HEK293T (cell line): ENCODE results near the gene CCNI2.

Source experiments
- CTCF ChIA-PET: fragments of 350-600 bp; formaldehyde crosslinking; extraction: SDS; loops from one replicate; lab custom pipeline; 2021; ENCODE audit warnings: antibody characterized with exemption, inconsistent platforms; lab: Yijun Ruan, JAX
- POLR2A ChIA-PET: fragments of 350-600 bp; formaldehyde crosslinking; extraction: SDS; loops from one replicate; lab custom pipeline; 2020; ENCODE audit warnings: antibody characterized with exemption, inconsistent platforms; lab: Yijun Ruan, JAX
- DNase-seq: peaks from one replicate; pipeline ENCODE4 v3.0.0; 2012; ENCODE audit warnings: mixed read lengths; ENCODE audit errors: extremely low spot score
- ARNT ChIP-seq: fragments of 450-650 bp; IDR thresholded peaks from 2 replicates; pipeline ENCODE4 v1.6.1; 2017; ENCODE audit warnings: mild to moderate bottlenecking
- BHLHE40 ChIP-seq: fragments of 450-650 bp; IDR thresholded peaks from 2 replicates; pipeline ENCODE4 v1.6.1; 2016; ENCODE audit warnings: mild to moderate bottlenecking, moderate library complexity, borderline replicate concordance
- CTBP1 ChIP-seq: fragments of 450-650 bp; IDR thresholded peaks from 2 replicates; pipeline ENCODE4 v1.6.1; 2016; ENCODE audit warnings: borderline replicate concordance
- ELF4 ChIP-seq: fragments of 450-650 bp; IDR thresholded peaks from 2 replicates; pipeline ENCODE4 v1.6.1; 2017; ENCODE audit warnings: antibody characterized with exemption
- FOXA1 ChIP-seq: fragments of 450-650 bp; IDR thresholded peaks from 2 replicates; pipeline ENCODE4 v1.6.1; 2016; ENCODE audit warnings: mild to moderate bottlenecking
- FOXK2 ChIP-seq: fragments of 450-650 bp; IDR thresholded peaks from 2 replicates; pipeline ENCODE4 v1.6.1; 2016; ENCODE audit warnings: mild to moderate bottlenecking
- FOXM1 ChIP-seq: fragments of 450-650 bp; IDR thresholded peaks from 2 replicates; pipeline ENCODE4 v1.6.1; 2017; ENCODE audit warnings: mild to moderate bottlenecking, borderline replicate concordance
- HDGF ChIP-seq: fragments of 450-650 bp; IDR thresholded peaks from 2 replicates; pipeline ENCODE4 v1.6.1; 2017; ENCODE audit warnings: antibody characterized with exemption, borderline replicate concordance
- L3MBTL2 ChIP-seq: fragments of 450-650 bp; conservative IDR thresholded peaks from 2 replicates; pipeline ENCODE4 v1.6.1; 2016; ENCODE audit warnings: mild to moderate bottlenecking
- LEF1 ChIP-seq: fragments of 450-650 bp; IDR thresholded peaks from 2 replicates; pipeline ENCODE4 v1.6.1; 2017; ENCODE audit warnings: mild to moderate bottlenecking, borderline replicate concordance
- NFRKB ChIP-seq: fragments of 450-650 bp; IDR thresholded peaks from 2 replicates; pipeline ENCODE4 v1.6.1; 2016; ENCODE audit warnings: mild to moderate bottlenecking, moderate library complexity
- SP1 ChIP-seq: fragments of 450-650 bp; IDR thresholded peaks from 2 replicates; pipeline ENCODE4 v1.6.1; 2017
- SUZ12 ChIP-seq: fragments of 450-650 bp; IDR thresholded peaks from 2 replicates; pipeline ENCODE4 v1.6.1; 2016; ENCODE audit warnings: mild to moderate bottlenecking
- TARDBP ChIP-seq: fragments of 450-650 bp; IDR thresholded peaks from 2 replicates; pipeline ENCODE4 v1.6.1; 2016
- ZNF384 ChIP-seq: fragments of 450-650 bp; IDR thresholded peaks from 2 replicates; pipeline ENCODE4 v1.6.1; 2016
- TF ChIP-seq, protein P1 (sequence below): fragments of 450-650 bp; IDR thresholded peaks from 2 replicates; pipeline ENCODE4 v1.6.1; 2016

The CCNI2 gene

DNA sequence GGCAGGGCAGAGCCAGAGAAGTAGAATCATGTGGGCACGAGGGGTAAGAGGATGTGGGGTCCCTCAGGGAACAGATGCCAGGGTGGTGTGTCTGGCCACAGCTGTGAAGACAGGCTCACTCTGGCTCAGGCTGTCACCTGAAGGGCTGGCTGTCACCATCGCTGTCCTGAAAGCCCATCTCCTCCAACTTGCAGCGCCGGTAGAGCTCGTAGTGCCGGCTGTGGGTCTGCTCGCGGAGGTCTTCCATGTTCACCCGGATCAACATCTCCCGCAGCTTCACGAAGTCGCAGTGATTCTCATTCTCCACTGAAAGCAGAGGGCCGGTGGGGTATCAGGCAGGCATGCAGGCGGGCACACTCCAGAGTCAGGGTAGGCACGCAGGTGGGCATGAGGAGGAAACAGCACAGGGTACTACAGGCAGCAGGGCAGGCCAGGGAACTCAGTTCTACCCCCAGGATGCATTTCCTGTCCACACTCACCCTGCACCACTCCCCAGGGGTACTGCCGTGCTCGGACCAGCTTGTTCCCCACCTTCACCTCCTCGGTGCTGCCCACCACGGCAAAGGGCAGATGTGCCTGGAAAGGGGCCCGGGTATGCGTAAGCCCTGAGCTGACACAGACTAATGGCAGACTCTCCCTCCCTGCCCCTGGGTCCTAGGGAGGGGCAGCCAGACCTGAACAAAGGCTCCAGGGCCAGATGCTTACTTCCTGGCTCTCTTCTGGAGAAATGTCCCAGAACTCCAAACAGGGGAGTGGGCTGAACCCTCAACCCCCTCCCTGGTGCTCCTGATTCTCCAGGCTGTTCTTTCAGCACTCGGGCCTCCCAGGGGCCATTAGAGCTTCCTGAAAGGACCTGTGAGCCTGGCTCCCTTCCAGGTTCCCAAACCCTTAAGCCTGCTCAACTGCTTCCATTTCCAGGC is 14.4 kb downstream of the CCNI2 start:
- POLR2A ChIA-PET, result no interaction called here
- CTCF ChIA-PET, result no interaction called here
- DNase-seq, result no peak
- TF ChIP-seq FOXA1 (no peak), CTBP1 (no peak), ARNT (no peak), ELF4 (no peak), BHLHE40 (no peak), FOXK2 (no peak), HDGF (no peak), SUZ12 (no peak)
- TF ChIP-seq, protein P1, sequence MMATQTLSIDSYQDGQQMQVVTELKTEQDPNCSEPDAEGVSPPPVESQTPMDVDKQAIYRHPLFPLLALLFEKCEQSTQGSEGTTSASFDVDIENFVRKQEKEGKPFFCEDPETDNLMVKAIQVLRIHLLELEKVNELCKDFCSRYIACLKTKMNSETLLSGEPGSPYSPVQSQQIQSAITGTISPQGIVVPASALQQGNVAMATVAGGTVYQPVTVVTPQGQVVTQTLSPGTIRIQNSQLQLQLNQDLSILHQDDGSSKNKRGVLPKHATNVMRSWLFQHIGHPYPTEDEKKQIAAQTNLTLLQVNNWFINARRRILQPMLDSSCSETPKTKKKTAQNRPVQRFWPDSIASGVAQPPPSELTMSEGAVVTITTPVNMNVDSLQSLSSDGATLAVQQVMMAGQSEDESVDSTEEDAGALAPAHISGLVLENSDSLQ, result no peak

DNA sequence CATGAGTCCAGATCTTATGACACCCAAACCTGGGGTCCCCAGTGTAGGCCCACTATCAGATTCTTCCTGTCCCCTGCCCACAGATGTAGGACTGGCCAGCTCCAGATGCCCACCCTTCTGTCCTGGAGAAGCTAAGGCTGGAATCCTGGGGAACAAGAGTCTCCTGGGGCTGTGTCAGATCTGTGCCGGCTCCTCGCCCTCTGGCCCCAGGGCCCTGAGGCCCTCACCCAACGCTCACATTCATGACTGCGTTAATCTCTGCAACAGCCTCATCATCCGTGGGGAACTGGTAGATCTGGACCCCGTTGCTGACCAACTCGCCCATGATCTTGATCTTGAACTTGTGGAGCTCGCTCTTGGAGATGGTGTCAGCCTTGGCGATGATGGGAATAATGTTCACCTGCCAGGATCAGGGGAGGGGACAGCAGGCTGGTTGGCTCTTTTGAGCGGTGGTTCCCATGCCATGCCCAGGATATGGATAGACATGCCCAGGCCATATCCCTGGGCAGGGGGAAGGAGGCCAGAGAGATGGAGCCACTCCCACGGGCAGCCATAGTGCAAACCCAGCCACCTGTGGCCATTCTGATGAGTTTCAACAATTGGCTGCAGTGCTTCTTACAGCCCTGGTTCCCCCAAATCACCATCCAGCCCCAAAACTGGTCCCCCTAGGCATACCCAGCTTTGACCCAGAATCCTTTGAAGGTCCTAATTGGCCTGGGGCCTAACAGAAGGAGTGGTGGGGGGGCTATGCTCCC is 15.2 kb downstream of the CCNI2 start:
- ChIA-PET POLR2A (no interaction called here), CTCF (no interaction called here)
- no peak for DNase-seq
- no peak for TF ChIP-seq FOXA1
- TF ChIP-seq LEF1, result no peak
- no peak for TF ChIP-seq SUZ12
- TF ChIP-seq L3MBTL2, result no peak
- no peak for TF ChIP-seq TARDBP
- no peak for TF ChIP-seq CTBP1
- no peak for TF ChIP-seq HDGF
- TF ChIP-seq FOXK2, result no peak
- TF ChIP-seq ARNT, result no peak

DNA sequence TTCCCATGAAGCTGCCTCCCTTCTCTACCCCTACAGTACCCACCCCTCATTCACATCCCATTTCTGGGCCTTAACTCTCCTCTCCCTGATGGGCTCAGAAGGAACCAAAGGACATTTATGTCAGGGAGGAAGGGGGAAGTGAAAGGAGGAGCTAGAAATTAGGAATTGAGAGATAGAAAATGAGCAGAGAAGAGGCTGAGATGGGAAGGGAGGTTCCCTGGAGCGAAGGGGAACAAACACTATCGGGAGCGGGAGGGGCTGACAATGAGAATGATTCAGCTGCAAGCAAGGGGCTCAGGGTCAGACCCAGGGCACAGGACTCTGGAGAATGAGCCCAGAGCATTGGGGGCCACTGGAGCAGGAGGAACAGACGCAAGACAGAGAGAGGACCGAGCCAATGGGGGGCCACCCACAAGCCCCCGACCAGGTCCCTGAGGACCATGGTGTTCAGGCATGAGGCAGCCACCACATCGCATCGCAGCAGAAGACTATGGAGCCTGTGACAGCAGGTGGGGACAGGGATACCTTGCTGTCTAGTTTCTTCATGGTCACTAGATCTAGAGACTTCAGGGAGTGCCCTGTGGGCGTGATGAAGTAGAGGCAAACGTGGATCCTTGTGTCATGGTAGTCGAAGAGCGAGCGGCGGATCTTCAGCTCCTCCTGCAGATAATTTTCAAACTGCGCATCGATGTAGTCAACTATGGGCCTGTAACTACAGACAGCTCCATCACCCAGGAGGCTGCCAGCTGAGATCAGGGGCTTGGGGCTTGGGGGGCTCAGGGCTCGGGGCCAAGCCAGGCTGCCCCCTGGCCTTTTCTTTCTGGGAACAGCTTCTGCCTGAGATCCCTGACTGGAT is 16.2 kb downstream of the CCNI2 start:
- no peak for DNase-seq
- POLR2A ChIA-PET, result interaction anchor here (0.6 kb wide), 1 partner anchor 290 kb away, joined by 3 read pairs; no protein-coding TSS in a partner anchor
- CTCF ChIA-PET, result no interaction called here
- no peak for TF ChIP-seq SP1

DNA sequence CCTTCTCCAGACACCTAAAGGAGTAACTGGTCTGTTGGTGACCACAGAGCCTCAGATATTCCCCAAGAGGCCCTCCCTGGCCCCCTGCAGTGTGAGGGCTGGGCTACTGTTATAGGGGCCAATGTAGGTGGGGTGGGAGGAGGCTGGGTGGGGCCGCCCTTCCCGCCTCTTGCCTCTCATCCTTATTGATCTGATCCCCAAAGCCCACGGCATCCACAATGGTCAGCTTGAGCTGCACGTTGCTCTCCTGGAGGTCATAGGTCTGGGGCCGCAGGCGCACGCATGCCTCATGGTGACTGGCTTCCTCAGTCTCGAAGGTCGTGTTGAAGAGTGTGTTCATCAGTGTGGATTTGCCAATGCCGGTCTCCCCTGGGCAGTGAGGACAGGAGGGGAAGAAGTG is 16.8 kb downstream of the CCNI2 start:
- no peak for DNase-seq
- POLR2A ChIA-PET, result interaction anchor here (0.6 kb wide), 1 partner anchor 290 kb away, joined by 3 read pairs; no protein-coding TSS in a partner anchor
- TF ChIP-seq FOXA1, result no peak
- TF ChIP-seq FOXK2, result no peak
- no peak for TF ChIP-seq ZNF384
- no peak for TF ChIP-seq L3MBTL2
- no peak for TF ChIP-seq ARNT
- no peak for TF ChIP-seq CTBP1
- TF ChIP-seq HDGF, result no peak
- TF ChIP-seq TARDBP, result no peak
- CTCF ChIA-PET, result no interaction called here

DNA sequence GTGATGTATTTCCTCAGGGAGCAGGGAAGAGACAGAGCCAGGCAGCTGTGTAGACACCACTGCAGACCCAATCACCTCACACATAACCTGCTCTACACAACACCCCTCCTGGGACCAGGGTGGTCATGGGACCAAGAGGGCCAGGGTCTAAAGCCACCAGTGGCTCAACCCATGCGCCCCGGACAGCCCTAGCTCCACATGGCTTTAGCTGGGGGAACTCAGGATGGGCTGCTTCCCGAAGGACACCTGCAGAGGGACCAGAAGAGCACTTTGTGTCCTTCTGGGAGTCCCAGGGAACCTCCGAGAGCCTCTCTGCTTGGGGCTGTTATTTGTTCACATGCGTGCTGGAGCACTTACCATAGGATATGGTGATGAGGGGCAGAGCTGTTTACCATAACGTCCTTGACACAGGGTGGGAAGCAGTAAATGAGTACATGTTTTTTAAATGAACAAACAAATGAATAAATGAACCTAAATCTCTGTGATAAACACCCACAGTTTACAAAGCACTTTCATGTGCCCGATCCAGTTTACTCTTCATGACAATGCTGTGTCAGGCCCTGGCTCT is 17.5 kb downstream of the CCNI2 start:
- DNase-seq, result no peak
- no peak for TF ChIP-seq FOXM1
- no peak for TF ChIP-seq L3MBTL2
- TF ChIP-seq CTBP1, result no peak
- TF ChIP-seq SP1, result no peak
- TF ChIP-seq SUZ12, result no peak
- TF ChIP-seq FOXA1, result no peak
- TF ChIP-seq ZNF384, result no peak
- no peak for TF ChIP-seq HDGF
- TF ChIP-seq, protein P1, result no peak
- TF ChIP-seq TARDBP, result no peak
- no peak for TF ChIP-seq FOXK2
- no peak for TF ChIP-seq NFRKB
- TF ChIP-seq ELF4, result no peak
- no peak for TF ChIP-seq ARNT
- no peak for TF ChIP-seq BHLHE40
- POLR2A ChIA-PET, result interaction anchor here (0.6 kb wide), 1 partner anchor 19 kb away, joined by 3 read pairs; no protein-coding TSS in a partner anchor
- CTCF ChIA-PET, result no interaction called here
